GM19099 (cell line): ENCODE data around the gene EVA1A.

Source experiments
- POLR2A ChIP-seq: IDR thresholded peaks from 3 replicates; pipeline ENCODE4 v1.6.1; 2011; ENCODE audit warnings: low read depth; ENCODE audit not compliant: insufficient read length; ENCODE audit errors: extremely low read depth

Gene EVA1A

DNA sequence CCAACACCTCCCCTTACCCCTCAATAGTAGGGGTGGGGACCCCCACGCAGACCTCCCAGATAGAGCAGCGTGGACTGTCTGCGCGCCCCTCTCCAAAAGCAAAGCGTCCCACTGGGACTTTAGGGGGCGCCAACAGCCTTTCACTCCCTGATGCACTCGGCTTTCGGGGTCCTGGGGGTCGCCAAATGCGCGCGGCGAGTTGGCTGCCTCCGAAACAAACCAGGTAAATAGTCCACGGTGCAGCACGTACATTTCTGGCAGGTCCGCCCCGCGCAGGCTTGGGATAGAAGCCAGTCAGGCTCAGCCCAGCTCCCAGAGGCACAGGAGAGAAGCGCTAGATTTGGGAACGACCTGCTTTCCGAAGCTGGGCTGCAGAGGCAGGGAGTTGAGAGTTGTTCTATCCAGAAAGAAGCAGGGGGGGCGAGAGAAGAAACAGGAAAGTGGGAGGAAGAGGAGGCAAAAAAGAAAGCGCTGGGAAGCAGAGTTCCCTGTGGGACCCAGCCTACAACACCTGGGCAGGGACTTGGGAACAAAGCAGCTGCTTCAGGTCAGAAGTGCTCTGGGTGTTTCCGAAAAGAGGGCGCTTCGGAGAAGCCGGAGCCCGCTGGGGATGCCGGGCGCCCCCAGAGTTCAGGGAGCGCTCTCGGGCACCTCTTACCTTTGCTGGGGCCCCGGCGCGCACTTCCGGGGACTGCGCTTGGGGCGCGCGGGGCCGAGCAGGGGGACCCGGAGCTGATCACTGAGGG lies 544 bp downstream of the EVA1A start:
- no peak for TF ChIP-seq POLR2A

DNA sequence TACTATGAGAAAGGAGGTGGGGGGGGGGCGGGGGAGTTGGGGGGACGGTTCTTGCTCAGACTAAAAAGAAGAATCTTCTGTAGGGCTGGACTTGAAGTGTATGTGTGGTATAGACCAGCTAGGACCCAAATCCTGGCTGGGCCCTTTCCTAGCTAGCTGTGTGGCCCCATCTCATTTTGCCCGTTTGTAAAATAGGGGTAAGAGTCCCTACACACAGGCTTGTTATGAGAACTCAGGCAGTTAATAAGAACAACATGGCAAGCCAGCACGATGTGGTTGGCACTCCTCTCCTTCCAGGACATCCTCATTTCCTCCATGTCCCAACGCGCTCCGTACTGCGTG lies 1.1 kb downstream of the EVA1A start:
- TF ChIP-seq POLR2A, result no peak

DNA sequence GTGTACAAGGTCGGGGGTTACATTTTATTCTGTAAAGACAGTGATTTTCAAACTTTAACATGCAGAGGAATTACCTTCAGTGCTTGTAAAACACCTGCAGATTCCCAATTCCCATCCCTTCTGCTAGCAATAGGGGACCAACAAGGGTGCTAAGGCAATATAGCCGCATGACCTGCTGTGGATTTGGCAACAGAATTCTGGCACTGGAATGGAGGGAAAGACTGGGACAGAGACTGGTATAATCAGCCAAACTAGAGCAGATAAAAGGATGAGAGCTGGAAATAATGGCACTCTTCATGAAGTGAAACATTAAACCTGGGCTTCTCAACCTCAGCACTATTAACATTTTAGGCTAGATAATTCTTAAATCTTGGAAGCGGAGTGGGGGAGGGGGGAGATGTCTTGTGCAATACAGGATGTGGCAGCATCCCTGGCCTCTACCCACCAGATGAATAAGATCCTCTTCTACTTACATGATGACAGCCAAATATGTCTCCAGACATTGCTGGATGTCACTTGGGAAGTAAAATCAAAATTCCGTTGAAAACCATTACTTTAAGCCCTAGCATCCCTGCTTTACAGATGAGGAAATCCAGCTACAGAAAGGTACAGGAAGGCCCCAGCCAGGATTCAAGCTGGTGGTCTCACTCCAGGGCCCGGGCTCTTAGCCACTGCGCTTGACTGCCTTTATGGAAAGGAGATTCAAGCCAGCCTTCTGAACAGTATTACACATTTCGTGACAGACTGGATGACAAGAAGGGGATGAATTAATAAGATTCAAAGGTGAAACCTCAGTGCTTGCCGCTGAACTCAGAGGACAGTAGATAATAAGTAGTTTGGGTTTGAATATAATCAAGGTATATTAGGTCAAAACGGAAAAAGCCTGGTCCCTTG lies 1.7 kb downstream of the EVA1A start:
- TF ChIP-seq POLR2A, result no peak

DNA sequence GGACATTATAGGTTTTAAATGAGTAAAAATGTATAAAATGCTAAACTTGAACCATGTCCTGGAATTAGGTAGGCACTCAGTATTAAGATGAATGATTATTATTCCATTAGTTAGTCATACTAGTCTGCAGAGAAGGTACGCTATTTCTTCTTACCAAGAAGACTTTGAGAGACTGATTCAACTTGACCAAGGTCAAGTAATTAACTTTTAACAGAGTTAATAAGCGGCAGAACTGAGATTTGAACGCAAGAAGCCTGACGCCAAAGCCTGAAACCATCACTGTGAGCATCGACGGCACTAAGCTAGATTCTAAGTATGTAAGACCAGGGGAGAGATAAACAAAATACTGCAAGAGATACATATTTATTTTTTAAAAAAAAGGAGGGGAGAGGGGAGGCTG lies 2.6 kb downstream of the EVA1A start:
- TF ChIP-seq POLR2A, result no peak

- no peak for TF ChIP-seq POLR2A
Measured at GRCh38 chr2:75557474-75558133, 3.1 kb downstream of the EVA1A start.

GRCh38 chr2:75556679-75557366 lies 3.9 kb downstream of the EVA1A start:
- no peak for TF ChIP-seq POLR2A

DNA sequence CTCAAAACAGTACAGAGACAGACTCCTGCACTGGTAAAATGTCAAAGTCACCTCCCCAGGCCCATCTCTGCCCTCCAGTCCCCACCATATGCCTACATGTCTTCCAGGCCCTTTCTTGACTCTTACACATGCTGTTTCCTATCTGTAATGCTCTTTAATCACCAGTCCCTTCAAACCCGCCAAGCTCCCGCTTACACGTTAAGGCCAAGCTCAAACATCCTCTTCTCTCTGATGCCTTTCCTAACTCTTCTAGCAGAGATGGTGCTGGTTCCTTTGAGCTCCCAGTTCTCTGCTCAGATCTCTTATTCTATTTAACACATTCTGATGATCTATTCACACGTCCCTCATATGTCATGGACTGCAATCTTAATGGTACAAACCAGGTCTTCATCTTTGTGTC lies 5.0 kb downstream of the EVA1A start:
- TF ChIP-seq POLR2A, result no peak

DNA sequence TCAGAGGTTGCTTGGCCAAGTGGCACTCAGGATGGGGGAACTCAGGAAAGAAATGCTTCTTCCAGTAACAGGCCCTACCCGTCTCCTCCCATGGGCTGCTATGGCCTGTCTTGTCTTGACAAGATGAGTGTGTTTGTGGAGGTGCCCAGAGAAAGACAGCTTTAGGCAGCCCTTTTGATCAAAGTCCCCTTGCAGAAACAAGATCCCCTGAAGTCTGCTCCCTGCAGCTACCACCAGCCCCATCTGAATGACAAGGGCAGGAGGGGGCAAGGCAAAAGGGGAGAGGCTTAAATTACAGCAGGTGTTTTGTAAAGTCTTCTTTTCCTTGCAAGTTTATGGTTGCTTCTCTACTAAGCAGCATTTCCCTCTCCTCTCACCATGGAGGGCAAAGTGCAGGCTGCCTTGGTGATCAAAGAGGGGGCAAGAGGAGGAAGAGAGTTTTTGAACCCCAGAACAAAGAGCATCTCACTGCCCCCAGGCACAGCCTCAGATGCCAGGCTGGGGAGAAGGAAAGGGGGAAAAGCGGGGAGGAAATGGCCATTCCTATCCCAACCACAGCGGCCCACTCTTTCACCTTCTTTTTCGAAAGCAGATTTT lies 6.7 kb downstream of the EVA1A start:
- no peak for TF ChIP-seq POLR2A

GRCh38 chr2:75552222-75552621 lies 8.5 kb downstream of the EVA1A start:
- no peak for TF ChIP-seq POLR2A

DNA sequence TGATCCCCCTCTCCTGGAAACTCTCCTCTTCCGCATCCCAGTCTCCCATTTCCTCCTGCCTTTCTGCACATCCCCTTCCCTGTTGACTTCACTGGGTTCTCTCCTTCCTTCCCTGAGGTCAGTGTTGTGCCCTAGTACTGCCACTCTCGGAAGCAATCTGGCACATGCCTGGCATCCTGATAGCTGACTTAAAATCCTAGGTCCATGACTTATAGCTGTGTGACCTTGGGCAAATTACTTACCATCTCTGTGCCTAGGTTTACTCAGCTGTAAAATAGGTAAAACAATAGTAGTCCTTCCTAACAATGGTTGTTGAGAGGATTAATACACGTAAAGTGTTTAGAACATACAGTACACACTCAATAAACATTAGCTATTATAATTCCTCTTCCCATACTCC lies 9.3 kb downstream of the EVA1A start:
- TF ChIP-seq POLR2A, result no peak

DNA sequence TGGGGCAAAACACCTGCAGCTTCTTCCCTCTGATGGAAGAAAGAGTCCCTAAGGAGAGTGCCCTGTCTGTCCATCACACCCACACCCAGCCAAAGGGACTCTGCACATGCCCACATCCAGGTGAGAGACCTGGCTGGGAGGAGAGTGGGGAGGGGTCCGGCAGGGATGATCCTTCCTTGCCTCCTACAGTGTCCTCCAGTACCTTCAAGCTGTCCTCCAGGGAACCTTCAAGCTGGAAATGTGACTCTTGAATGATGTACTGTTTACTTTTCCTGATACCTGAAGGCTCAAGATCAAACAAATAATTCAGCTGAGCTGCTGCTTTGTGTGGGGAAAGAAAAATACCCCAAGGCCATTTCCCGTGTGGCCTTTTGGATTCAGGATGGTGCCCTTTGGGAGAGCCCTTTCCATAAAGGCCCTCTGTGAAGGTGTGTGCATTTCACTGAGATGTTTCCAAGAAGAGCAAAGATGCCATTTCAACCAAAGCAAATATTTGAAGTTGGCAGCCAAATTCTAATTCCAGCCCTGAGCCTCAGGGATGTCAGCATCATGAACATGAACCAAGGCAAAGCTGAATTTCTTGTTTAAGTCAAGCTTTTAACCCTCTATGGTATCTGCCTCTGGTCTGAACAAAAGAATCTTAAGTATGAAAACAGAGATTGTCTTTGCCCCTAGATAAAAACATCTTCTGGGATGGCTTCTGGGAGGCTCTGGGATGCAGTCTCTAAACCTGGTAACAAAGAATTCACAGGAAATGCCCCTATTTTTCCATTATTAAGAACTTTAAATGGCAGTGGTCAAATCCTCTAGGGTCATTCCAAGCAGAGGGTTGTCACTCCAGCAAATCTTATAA lies 11.1 kb downstream of the EVA1A start:
- no peak for TF ChIP-seq POLR2A

- TF ChIP-seq POLR2A, result no peak
Measured at GRCh38 chr2:75548036-75548573, 12.6 kb downstream of the EVA1A start.

DNA sequence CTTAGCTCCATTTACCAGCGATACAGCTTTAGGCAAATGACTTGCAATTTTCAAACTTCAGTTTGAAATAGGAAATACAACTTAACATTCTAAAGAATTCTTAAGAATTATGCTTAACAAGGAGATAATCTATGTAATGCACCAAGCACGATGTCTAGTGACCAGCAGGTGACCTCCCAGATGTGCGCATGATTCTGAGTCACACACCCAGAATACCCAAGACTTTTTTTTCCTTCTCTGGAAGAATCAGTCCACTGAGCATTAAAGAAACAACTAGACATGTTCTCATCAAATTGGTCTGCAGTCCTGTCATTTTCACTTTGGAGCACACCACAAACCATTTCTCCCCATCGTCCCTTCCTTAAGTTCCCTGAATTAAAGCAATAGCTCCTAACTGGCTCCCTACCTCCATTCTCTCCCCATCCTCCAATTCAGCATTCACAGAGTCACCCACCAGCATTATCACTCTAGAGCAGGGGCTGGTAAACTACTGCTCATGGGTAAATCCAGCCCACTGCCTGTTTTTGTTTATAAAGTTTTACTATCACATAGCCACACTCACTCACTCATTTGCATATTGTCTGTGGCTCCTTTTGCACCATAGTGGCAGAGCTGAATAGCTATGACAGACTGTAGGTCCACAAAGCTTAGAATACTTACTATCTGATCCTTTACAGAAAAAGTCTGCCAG lies 13.2 kb downstream of the EVA1A start:
- TF ChIP-seq POLR2A, result no peak
